ENCODE results near the gene FOXC1.

- TF ChIP-seq CTCF (IDR thresholded peaks at IDR 0.05; ENCODE audit: insufficient read depth, low read depth, low read length) (no peak), EZH2 (IDR thresholded peaks at IDR 0.05; ENCODE audit: insufficient read depth, low read length) (no peak)
These were observed 9.5 kb upstream of the FOXC1 start for GRCh38 chr6:1600063-1600763.
